Raji (cell line): ENCODE data around the gene AGPS.

Experiments used
- POLR2A ChIP-seq: IDR thresholded peaks from 2 replicates; pipeline ENCODE4 v1.6.1; 2011; ENCODE audit warnings: low read depth, low read length, control low read depth; ENCODE audit not compliant: insufficient read depth

AGPS gene

GRCh38 chr2:177489719-177490301, 97.2 kb downstream of the AGPS start:
- TF ChIP-seq POLR2A = no peak

DNA sequence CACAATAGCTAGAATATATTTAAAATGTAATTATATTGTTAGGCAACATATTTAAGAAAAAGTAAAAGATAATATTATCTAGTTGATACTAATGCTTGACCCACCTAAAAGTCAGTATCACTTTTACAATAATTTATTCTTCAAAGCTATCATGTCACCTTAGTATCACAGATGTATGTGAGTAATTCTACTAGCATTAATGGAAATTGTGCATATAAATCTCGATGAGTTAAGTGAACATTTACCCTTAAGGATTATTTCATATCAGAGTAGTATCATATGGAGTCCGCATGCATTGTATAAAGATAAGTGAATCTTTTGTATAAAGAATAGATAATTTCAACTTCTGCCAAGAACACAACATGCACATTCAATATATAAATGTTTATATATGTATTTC, 103.4 kb downstream of the AGPS start:
- TF ChIP-seq POLR2A = no peak

DNA sequence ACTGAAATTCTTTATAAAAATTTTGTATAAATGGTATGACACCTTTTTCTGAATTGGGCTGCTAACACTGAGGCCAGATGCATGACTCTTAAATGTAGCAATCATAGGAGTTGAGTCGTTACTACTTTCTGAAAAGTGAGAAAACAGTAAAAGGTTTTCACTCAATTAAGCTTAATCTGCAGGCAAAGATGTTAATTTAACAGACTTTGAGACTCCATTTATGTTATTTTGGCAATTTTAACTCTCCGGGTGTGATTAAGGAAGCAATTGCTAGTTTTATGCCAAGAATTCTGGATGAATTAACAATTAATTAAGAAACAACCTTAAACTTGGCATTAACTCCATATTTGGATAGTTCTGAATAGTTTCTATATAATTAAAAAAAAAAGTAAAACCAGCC, 104.3 kb downstream of the AGPS start:
- no peak for TF ChIP-seq POLR2A

GRCh38 chr2:177501186-177501585, 108.6 kb downstream of the AGPS start:
- no peak for TF ChIP-seq POLR2A

DNA sequence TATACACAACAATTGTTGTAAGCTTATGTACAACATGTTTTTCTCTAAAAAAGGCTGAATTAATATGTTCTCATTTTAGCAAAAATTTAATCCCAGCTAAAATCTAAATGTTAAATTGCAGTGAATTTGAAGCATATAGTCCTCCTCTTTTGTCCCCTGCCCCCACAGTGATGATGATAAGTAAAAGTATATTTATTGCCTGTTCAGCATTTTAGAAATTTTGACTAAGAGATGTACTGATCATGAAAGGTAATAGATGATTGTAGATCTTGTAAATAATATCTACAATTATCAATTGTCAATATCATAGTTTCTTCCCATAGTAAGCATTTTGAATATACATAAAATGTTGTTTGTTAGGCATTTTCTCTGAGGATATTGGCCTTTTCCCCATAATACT, 113.9 kb downstream of the AGPS start:
- TF ChIP-seq POLR2A = no peak

- TF ChIP-seq POLR2A = no peak
These were observed 114.4 kb downstream of the AGPS start for GRCh38 chr2:177506998-177507397.

- no peak for TF ChIP-seq POLR2A
These were observed 124.4 kb downstream of the AGPS start for GRCh38 chr2:177516824-177517544.

DNA sequence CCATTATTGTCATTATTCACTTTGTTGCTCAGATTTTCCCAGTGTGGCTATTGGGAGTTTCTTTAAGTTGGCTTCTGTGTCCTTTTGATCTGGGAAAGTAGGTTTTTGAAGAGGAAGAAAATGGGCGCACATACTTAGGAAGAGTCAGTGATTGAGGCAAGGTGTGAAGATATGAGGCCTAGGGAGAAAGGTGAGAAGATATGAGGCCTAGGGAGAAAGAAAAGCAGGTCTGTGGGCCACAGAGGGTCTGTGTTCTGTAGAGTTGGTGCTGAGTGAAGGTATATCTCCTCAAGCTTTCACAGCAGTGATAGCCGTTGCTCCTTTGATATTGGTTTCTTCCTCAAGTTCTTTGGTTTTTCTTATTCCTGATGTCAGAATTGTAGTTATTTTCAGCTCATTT, 126.2 kb downstream of the AGPS start:
- TF ChIP-seq POLR2A = no peak

- no peak for TF ChIP-seq POLR2A
These were observed 127.1 kb downstream of the AGPS start for GRCh38 chr2:177519534-177520115.

- no peak for TF ChIP-seq POLR2A
These were observed 127.8 kb downstream of the AGPS start for GRCh38 chr2:177520324-177520723.

DNA sequence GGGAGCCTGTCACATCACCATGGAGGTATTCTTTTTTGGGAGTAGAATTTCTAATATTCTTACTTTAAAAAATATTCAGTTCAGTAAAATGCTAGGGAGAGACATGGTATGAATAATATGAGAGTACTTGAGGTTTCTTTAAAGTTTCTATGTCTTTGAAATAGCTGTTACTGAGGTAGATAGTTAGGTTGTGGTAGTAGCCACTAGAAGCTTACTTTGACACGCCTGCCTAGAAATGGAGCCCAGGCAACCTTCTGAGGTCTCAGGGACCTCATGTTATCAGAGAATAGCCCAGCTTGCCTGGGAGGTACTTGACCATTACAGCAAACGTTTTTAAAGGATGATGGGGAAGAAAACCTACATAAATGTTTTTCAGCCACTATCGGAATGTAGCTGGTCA, 131.2 kb downstream of the AGPS start:
- TF ChIP-seq POLR2A = no peak

DNA sequence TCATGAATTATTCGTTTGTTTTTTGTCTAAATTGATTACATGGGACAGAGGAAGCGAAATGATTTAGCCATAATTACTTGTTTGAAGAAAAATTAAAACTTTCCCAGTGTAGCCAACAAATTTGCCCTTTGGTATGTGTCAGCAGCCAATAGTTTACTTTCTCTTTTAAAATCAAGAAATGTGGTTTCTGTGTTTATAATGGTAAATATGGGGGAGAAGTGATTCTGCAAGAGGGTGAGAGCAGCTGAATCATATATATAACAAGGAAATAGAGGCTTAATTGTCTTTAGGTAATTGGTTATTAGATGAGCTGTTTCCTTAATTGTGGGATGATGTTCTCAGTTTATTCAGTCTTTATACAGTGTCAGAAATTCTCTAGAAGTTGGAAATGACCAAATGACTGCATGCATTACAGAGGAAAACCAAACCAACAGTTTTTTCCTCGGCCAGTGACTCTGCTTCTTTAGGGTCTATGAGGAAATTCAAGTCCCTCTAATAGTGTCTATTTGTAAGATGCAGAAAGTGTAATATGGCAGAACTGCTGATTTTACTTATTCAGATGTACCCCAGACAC, 132.9 kb downstream of the AGPS start:
- TF ChIP-seq POLR2A = no peak

- TF ChIP-seq POLR2A = no peak
These were observed 135.9 kb downstream of the AGPS start for GRCh38 chr2:177528351-177528933.

DNA sequence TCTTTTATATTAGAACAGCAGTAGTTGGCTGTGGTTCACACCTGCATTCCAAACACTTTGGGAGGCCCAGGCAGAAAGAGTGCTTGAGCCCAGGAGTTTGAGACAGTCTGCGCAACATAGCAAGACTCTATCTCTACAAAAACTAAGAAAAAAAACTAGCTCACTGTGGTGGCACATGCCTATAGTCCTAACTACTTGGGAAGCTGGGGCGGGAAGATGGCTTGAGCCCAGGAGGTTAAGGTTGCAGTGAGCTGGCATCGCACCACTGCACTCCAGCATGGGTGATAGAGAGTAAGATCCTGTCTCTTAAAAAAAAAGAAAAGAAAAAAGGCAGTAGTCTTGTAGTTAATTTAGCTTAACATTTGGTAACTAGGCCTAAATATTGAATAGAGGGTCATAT, 136.6 kb downstream of the AGPS start:
- TF ChIP-seq POLR2A = no peak

- no peak for TF ChIP-seq POLR2A
These were observed 138.0 kb downstream of the AGPS start for GRCh38 chr2:177530561-177530960.

GRCh38 chr2:177531706-177532105, 139.1 kb downstream of the AGPS start:
- no peak for TF ChIP-seq POLR2A
